NCI-H2196 treated with DMSO at 0.1 percent for 48 hours (cell line): ENCODE data around the gene ZFYVE21.

Source experiments
- DNase-seq: peaks from one replicate; lab custom pipeline; 2025; ENCODE audit not compliant: unreplicated experiment; lab: John Stamatoyannopoulos, UW

The ZFYVE21 gene

GRCh38 chr14:103715052-103716000, at the start of gene ZFYVE21, which contains the start of gene XRCC3:
ZFYVE21 (plus strand) TSS chr14:103715810; CDS start chr14:103715842, 32 bp downstream.
XRCC3 (minus strand) TSS chr14:103715451; CDS start chr14:103711087, 4,364 bp downstream.
- DNase-seq: peak; percentile 93

GRCh38 chr14:103667671-103668070, 47.9 kb upstream of the ZFYVE21 start:
- DNase-seq: no peak

GRCh38 chr14:103668117-103668516, 47.5 kb upstream of the ZFYVE21 start:
- DNase-seq: no peak

- no peak for DNase-seq
Measured at GRCh38 chr14:103669370-103669769, 46.2 kb upstream of the ZFYVE21 start.

- no peak for DNase-seq
Measured at GRCh38 chr14:103671911-103672310, 43.7 kb upstream of the ZFYVE21 start.

- no peak for DNase-seq
Measured at GRCh38 chr14:103675957-103676356, 39.7 kb upstream of the ZFYVE21 start.

- no peak for DNase-seq
Measured at GRCh38 chr14:103676881-103677675, 38.5 kb upstream of the ZFYVE21 start.

- DNase-seq: no peak
Measured at GRCh38 chr14:103679351-103679750, 36.3 kb upstream of the ZFYVE21 start.

GRCh38 chr14:103680491-103681231, 34.9 kb upstream of the ZFYVE21 start:
- DNase-seq: no peak

GRCh38 chr14:103683139-103683538, 32.5 kb upstream of the ZFYVE21 start:
- DNase-seq: no peak

- no peak for DNase-seq
Measured at GRCh38 chr14:103684471-103684870, 31.1 kb upstream of the ZFYVE21 start.

GRCh38 chr14:103684871-103685270, 30.7 kb upstream of the ZFYVE21 start:
- DNase-seq: no peak

- no peak for DNase-seq
Measured at GRCh38 chr14:103685276-103686211, 30.1 kb upstream of the ZFYVE21 start.

- DNase-seq: no peak
Measured at GRCh38 chr14:103686831-103687485, 28.7 kb upstream of the ZFYVE21 start.

- DNase-seq: no peak
Measured at GRCh38 chr14:103687712-103688111, 27.9 kb upstream of the ZFYVE21 start.

- DNase-seq: no peak
Measured at GRCh38 chr14:103688441-103688840, 27.2 kb upstream of the ZFYVE21 start.

- no peak for DNase-seq
Measured at GRCh38 chr14:103688906-103689902, 26.4 kb upstream of the ZFYVE21 start.

- no peak for DNase-seq
Measured at GRCh38 chr14:103690332-103690731, 25.3 kb upstream of the ZFYVE21 start.
